Lower leg skin (tissue), 3 donors: ENCODE measurements around the gene ASB5.

Experiments used
- POLR2A ChIP-seq, 2 donors: fragments of 450-650 bp; IDR thresholded peaks; one replicate each; pipeline ENCODE4 v1.6.1; 2016 to 2017; ENCODE audit warnings: antibody characterized with exemption in 2 of 2, mild to moderate bottlenecking in 1 of 2, moderate library complexity in 1 of 2
- TF ChIP-seq, protein P1 (sequence below), 3 donors: fragments of 450-650 bp; IDR thresholded peaks; one replicate each; pipeline ENCODE4 v1.5.1; 2016; ENCODE audit warnings: antibody characterized with exemption in 3 of 3, mild to moderate bottlenecking in 3 of 3, moderate library complexity in 2 of 3

DNA sequence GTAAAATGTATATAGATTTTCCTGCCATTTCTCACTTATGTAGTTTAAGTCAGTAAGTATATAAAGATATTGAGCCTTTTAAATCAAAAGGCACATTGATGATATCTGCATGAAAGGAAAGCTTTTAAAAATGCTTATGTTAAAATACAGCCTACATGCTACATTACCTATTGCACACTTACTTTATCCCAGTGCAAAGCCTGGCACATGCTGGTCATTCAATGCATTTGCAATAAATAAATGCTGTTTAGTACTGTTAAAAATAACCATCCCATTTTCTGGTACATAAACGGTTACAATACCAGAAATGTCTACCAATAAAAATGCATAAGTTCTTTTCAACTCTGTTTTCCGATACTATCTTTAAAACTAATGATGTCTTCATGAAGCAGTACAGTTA, 51.5 kb downstream of the ASB5 start:
- no peak for TF ChIP-seq POLR2A (IDR thresholded peaks at IDR 0.05)
- TF ChIP-seq, protein P1, sequence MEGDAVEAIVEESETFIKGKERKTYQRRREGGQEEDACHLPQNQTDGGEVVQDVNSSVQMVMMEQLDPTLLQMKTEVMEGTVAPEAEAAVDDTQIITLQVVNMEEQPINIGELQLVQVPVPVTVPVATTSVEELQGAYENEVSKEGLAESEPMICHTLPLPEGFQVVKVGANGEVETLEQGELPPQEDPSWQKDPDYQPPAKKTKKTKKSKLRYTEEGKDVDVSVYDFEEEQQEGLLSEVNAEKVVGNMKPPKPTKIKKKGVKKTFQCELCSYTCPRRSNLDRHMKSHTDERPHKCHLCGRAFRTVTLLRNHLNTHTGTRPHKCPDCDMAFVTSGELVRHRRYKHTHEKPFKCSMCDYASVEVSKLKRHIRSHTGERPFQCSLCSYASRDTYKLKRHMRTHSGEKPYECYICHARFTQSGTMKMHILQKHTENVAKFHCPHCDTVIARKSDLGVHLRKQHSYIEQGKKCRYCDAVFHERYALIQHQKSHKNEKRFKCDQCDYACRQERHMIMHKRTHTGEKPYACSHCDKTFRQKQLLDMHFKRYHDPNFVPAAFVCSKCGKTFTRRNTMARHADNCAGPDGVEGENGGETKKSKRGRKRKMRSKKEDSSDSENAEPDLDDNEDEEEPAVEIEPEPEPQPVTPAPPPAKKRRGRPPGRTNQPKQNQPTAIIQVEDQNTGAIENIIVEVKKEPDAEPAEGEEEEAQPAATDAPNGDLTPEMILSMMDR (IDR thresholded peaks at IDR 0.05): no peak
